GM12891 (cell line): ENCODE measurements around the gene SMYD4.

Experiments
- PAX5 ChIP-seq: IDR thresholded peaks from 2 replicates; pipeline ENCODE4 v1.6.1; 2011; ENCODE audit warnings: low read length, moderate library complexity, mild to moderate bottlenecking; ENCODE audit not compliant: insufficient read depth, severe bottlenecking
- POLR2A ChIP-seq: IDR thresholded peaks from 2 replicates; pipeline ENCODE4 v1.6.1; 2011; ENCODE audit warnings: low read depth, low read length, control low read depth
- POLR2AphosphoS5 ChIP-seq: IDR thresholded peaks from 2 replicates; pipeline ENCODE4 v1.6.1; 2011; ENCODE audit warnings: low read depth, low read length, control low read depth
- POU2F2 ChIP-seq: IDR thresholded peaks from 2 replicates; pipeline ENCODE4 v1.6.1; 2011; ENCODE audit warnings: low read depth, mild to moderate bottlenecking, control low read depth, low read length, moderate library complexity
- TAF1 ChIP-seq: IDR thresholded peaks from 2 replicates; pipeline ENCODE4 v1.6.1; 2011; ENCODE audit warnings: low read depth, low read length, control low read depth

DNA sequence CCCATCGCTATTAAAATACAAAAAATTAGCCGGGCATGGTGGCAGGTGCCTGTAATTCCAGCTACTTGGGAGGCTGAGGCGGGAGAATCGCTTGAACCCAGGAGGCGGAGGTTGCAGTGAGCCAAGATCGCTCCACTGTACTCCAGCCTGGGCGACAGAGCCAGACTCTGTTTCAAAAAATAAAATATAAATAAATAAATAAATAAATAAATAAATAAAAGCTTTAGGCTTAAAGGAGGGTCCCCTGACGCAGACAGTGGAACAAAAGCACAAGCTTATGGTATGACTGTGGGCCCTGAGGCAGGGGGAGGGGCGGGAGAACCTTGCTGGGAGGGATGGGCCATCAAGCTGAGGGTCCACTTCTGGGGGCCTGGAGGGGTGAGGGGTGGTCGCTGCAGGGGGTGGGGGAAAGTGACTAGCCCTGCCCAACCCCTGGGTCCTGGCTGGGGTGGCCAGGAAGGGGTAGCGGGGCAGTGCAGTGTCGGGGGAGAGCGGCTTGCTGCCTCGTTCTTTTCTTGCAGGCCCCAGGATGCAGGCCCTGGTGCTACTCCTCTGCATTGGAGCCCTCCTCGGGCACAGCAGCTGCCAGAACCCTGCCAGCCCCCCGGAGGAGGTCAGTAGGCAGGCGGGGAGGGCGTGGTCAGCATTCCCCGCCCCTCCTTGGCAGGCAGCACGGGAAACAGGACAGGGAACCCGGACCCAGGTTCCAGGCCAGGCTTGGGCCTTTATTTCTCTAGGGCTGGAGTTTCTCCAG lies 63.1 kb downstream of the SMYD4 start:
- TF ChIP-seq TAF1 (no peak), POLR2AphosphoS5 (no peak), POLR2A (no peak), PAX5 (no peak), POU2F2 (no peak)
